ENCODE measurements around the gene IMPA2.

DNA sequence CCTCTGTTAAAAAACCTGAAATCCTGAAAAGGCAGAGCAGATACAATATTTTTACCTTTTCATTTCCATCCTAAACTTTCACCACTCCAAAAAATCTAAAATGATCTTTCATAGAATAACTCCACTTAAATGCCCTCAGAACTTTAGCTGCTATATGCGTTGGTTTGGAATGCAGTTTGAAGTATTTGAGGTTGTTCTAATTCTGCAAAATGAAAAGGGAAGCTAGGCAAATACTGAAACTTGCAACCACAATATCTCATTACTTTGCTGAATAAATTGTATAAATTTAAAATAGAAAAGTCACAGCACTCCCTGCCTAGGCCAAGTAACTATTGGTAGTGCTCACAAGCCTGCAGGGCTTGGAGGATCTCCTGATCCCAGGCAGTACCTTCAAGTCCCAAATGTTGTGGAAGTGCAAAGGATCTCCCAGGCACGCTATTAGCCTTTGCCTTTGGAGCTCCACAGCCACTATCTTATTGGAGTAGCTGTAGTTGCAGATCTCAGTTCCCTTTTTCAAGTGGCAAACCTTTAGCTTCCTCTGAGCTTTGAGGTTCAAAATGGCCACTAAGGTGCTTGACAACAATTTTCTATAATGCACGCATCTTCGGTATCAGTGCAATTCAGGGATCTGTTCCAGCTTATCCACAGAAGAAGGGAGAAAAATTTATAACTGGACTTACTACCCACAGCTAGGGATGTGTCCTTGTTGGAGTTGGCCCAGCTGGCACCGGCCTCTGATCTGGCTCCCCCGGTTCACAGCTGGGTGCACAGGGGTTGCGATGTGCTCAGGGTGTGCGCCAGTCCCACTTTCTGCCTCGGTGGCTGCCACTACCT is 68.9 kb downstream of the IMPA2 start:
- TF ChIP-seq CTCF (conservative IDR thresholded peaks at IDR 0.05) = no peak
- no peak for TF ChIP-seq ZFX (IDR thresholded peaks at IDR 0.05)

Data from C4-2B (cell line).